Colonic mucosa (tissue), 4 donors: ENCODE data around the gene SLC29A2. TPM values are rescaled to one million over a fixed set of nuclear protein-coding genes. Genes with fewer than 3 reads are reported as not detected.

Experiments used
- DNase-seq: peaks from one replicate; pipeline ENCODE4 v3.0.0-alpha.2; 2020
- H3K27ac ChIP-seq: fragments of 200-600 bp; one replicate; pipeline ENCODE4 v1.8.0; 2021
- H3K27me3 ChIP-seq: fragments of 200-600 bp; one replicate; pipeline ENCODE4 v1.8.0; 2021
- H3K36me3 ChIP-seq: fragments of 200-600 bp; one replicate; pipeline ENCODE4 v1.8.0; 2021
- H3K4me1 ChIP-seq: fragments of 200-600 bp; one replicate; pipeline ENCODE4 v1.8.0; 2021; ENCODE audit warnings: mild to moderate bottlenecking
- H3K4me3 ChIP-seq: fragments of 200-600 bp; one replicate; pipeline ENCODE4 v1.8.0; 2021
- H3K9ac ChIP-seq, 2 donors: one replicate each; pipeline ENCODE4 v1.7.0; 2013; ENCODE audit warnings: control low read depth in 2 of 2, low read depth in 2 of 2, low read length in 2 of 2
- H3K9me3 ChIP-seq: fragments of 200-600 bp; one replicate; pipeline ENCODE4 v1.8.0; 2021
- intact Hi-C: fragments of 100-400 bp; cut with DNase I; formaldehyde crosslinking; loops from one replicate; pipeline ENCODE4 v1.14.1; 2022
- total RNA-seq, 2 donors: library from RNA; stranded (reverse); fragmentation: NEBNext Ultra II Directional in 1 of 2; extraction: Animal tissue kit (Norgen Biotek cat#: 25700) in 1 of 2; gene quantifications; one replicate each; pipeline ENCODE4 v1.2.1, GENCODE V29; 2021
- TF ChIP-seq, protein P1 (sequence below): fragments of 200-600 bp; IDR thresholded peaks from one replicate; pipeline ENCODE4 v1.8.0; 2022; ENCODE audit warnings: antibody characterized with exemption, mild to moderate bottlenecking
- donor health status: healthy.
- donor health status: DM: no; HTN: no; CAD: no.
- donor health status: DM: no; HTN: no; CAD: no.

The SLC29A2 gene
- total RNA-seq, 2 donors from 2014 or later, result 20.2 to 28.3 TPM

DNA sequence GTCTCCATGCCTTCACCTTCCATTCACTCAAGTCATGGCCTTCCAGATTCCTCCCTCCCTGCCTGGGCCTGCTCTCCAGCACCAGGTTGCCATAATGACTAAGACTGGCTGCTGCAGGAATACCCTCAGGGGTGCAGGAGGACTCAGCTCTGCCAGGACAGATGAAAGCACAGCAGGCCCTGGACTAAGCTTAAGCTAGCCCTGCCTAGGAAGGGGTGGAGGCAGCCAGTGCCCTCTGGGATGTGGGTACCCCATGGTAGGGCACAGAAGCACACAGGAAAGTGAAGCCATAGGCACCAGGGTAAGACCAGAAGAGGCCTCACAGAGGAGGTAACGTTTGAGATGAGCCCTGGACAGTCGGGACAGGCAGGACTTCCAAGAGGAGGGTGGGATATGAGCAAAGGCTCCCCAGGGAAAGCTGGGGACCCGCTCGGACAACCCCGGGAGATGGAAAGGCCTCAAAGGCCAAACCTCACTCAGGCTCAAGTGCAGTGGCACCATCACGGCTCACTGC is 32.3 kb downstream of the SLC29A2 start:
- no peak overlapping the region for H3K27ac ChIP-seq
- no peak overlapping the region for H3K4me3 ChIP-seq
- TF ChIP-seq, protein P1, sequence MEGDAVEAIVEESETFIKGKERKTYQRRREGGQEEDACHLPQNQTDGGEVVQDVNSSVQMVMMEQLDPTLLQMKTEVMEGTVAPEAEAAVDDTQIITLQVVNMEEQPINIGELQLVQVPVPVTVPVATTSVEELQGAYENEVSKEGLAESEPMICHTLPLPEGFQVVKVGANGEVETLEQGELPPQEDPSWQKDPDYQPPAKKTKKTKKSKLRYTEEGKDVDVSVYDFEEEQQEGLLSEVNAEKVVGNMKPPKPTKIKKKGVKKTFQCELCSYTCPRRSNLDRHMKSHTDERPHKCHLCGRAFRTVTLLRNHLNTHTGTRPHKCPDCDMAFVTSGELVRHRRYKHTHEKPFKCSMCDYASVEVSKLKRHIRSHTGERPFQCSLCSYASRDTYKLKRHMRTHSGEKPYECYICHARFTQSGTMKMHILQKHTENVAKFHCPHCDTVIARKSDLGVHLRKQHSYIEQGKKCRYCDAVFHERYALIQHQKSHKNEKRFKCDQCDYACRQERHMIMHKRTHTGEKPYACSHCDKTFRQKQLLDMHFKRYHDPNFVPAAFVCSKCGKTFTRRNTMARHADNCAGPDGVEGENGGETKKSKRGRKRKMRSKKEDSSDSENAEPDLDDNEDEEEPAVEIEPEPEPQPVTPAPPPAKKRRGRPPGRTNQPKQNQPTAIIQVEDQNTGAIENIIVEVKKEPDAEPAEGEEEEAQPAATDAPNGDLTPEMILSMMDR, result no peak
- intact Hi-C loops, result no loop called here
- H3K9me3 ChIP-seq, result no peaks in the 10 kb centered on the region
- H3K4me1 ChIP-seq, result peaks cover 23% of the 10 kb centered on the region
- DNase-seq, result no peak
- H3K36me3 ChIP-seq, result peaks cover 7% of the 10 kb centered on the region
- no peaks in the 10 kb centered on the region for H3K27me3 ChIP-seq
- H3K9ac ChIP-seq, result no peak overlapping the region

DNA sequence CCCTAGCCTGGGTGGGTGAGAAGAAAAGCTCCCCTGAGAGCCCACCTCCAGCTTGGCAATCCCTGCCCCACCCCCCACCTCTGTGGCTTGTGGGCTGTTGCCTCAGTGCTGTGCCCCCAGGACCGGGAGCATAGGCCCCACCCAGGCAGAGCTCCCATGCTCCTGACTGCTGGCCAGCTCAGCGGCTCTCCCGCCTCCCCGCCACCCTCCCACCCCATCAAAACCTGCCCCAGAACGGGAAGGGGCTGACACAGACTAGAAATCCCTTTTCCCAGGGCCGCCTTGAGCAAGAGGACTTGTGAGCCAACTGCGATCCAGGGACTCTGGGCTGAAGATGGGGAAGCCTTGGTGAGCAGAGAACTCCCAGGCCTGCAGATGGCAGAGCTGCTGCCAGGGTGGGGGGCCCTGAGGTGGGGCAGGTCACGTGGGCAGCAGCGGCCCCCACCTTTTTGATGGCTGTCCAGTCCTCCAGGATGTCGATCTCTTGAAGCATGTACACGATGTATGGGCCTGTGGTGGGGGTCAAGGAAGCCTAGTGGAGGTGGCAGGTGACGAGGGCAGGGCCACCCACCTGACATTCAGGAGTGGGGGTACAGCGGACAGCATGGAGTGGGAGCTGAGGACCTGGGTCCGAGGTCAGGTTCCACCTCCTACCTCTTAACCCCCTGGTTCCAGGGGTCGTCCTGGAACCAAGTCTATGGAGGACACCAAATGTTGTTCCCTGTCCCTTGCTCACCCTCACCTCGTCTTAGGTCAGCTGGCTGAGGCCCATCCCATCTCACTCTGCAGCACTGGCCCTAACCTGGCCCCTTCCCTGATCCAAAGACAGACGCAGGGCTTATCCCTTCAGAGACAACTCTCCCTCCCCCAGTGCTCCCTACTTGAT is 33.0 kb downstream of the SLC29A2 start:
- Histone ChIP-seq H3K9me3 (no peaks in the 10 kb centered on the region), H3K27me3 (no peaks in the 10 kb centered on the region), H3K9ac (no peak overlapping the region), H3K4me1 (peaks cover 16% of the 10 kb centered on the region), H3K36me3 (peaks cover 7% of the 10 kb centered on the region), H3K27ac (no peak overlapping the region), H3K4me3 (no peak overlapping the region)
- TF ChIP-seq, protein P1, result no peak
- intact Hi-C loops, result no loop called here
- no peak for DNase-seq

DNA sequence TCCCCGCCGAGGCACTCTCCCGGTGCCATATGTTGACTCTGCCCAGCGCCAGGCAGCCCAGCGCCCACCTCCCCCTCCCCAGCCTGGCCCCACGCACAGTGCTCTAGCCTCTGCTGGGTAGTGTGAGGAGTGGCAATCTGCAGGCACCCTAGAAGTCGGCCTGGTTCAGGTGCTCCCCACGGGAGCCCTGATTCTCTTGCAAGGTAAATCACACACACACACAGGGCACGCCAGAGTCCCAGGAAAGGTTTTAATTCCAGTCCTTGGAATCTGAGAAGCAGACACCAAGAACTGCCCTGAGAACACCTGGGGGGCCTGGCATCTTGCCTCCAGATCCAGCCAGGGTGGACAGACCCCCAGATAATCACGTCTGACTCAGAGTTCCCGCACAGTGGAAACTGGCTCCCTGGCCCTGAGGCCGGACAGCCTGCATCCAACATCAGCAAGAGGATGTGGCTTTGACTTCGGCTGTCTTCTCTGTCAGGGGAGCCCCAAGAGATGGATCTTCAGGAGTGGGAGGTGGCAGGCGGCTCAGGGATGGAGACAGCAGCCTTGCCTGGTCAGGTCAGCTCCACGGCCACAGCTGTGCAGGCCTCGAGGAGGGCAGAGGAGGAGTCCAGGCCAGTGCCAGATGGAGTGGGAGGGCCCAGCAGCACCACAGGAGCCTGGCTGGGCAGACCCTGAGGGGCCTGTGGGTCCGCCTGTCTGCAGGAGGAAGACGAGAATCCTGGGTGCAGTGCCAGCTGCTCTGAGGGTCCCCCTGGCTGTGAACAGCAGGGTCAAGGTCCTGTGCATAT is 34.3 kb downstream of the SLC29A2 start:
- H3K27ac ChIP-seq, result no peak overlapping the region
- peaks cover 7% of the 10 kb centered on the region for H3K36me3 ChIP-seq
- no peak for DNase-seq
- no peak overlapping the region for H3K9ac ChIP-seq
- no peaks in the 10 kb centered on the region for H3K9me3 ChIP-seq
- peaks cover 16% of the 10 kb centered on the region for H3K4me1 ChIP-seq
- TF ChIP-seq, protein P1, result no peak
- no peak overlapping the region for H3K4me3 ChIP-seq
- no peaks in the 10 kb centered on the region for H3K27me3 ChIP-seq
- intact Hi-C loops, result no loop called here

DNA sequence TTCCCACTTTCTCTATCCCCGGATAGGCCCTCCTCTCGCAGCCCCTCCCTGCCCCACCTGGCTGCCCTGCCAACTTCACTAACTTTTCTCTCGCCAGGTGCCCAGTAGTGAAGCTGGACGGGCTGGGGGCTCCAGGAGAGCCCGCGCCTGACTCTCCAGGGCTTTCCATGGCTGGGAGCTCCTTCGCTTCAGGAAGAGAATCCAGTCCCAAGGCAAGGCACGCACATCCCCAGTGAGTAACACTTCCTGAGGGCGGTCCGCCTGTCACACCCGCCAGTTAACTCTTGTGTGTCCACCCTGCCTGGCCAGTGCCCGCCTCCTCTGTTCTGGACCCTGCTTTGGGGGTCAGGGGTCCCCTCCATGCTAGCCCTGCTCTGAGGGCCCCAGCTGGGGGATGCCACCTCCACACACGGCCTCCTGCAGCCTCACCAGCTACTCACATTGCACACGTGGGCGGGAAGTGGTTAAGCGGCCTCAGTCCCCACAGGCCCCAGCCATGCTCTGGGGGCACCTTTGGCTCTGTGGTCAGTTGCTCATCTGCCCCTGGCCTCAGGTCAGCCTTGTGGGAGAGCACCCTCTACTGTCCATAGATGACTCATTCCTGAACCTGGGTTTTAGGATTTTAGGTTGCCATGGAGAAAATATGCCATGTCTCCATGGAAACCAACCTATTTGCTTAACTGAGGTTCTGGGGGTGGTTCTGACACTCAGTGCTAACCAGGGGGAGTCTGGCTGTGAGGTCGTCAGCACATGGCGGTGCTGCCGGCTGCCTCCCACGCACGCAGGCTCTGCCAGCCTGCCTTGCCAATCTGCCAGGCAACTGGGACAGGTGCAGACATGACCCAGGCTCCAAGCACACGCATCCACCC is 35.1 kb downstream of the SLC29A2 start, which contains the start of gene RIN1:
Gene RIN1, minus strand, starts transcription at position 201 of the 869 bp plus-strand sequence. Its CDS starts 32 bp downstream, at position 169.
- Histone ChIP-seq H3K4me3 (peak within 1 kb of the TSS; percentile 75), H3K9ac (peak within 1 kb of the TSS; percentile 64 to 77), H3K27me3 (no peaks in the 10 kb centered on the region), H3K27ac (peak within 1 kb of the TSS; percentile 80), H3K9me3 (no peaks in the 10 kb centered on the region), H3K4me1 (peaks cover 16% of the 10 kb centered on the region), H3K36me3 (peaks cover 7% of the 10 kb centered on the region)
- TF ChIP-seq, protein P1, result no peak
- intact Hi-C loops, result no loop called here
- DNase-seq, result peak; percentile 81
